Keratinocyte (primary cell): ENCODE data around the gene HYAL3. TPM values are rescaled to one million over a fixed set of nuclear protein-coding genes. Genes with fewer than 3 reads are reported as not detected.

Experiments
- DNase-seq: peaks from one replicate; pipeline ENCODE4 v3.0.0-alpha.2; 2011; ENCODE audit warnings: low read depth, missing footprints, low spot score
- FAIRE-seq: peaks from 2 replicates; lab custom pipeline; 2011; peaks lifted over from hg19 to GRCh38; lab: Jason Lieb, UNC
- H2AFZ ChIP-seq: 2 replicates; pipeline ENCODE4 v1.6.0; 2012; ENCODE audit warnings: low read length, control low read depth, inconsistent platforms; ENCODE audit not compliant: control insufficient read depth
- H3K27ac ChIP-seq: 2 replicates; pipeline ENCODE4 v1.5.1; 2011; ENCODE audit warnings: low read length; ENCODE audit not compliant: control insufficient read depth, insufficient read depth
- H3K27me3 ChIP-seq: 3 replicates; pipeline ENCODE4 v1.6.0; 2011; ENCODE audit warnings: low read length; ENCODE audit not compliant: control insufficient read depth, insufficient read depth; ENCODE audit errors: extremely low read depth
- H3K36me3 ChIP-seq, 2 experiments: 2 replicates in 1 of 2; 3 replicates in 1 of 2; pipeline ENCODE4 v1.5.1; 2011; ENCODE audit warnings: low read length in 2 of 2, mild to moderate bottlenecking in 1 of 2; ENCODE audit not compliant: control insufficient read depth in 2 of 2, insufficient read depth in 2 of 2; ENCODE audit errors: extremely low read depth in 1 of 2
- H3K4me1 ChIP-seq: 3 replicates; pipeline ENCODE4 v1.5.1; 2011; ENCODE audit warnings: low read length; ENCODE audit not compliant: control insufficient read depth, insufficient read depth; ENCODE audit errors: extremely low read depth
- H3K4me2 ChIP-seq: 3 replicates; pipeline ENCODE4 v1.6.0; 2011; ENCODE audit warnings: low read depth, low read length; ENCODE audit not compliant: control insufficient read depth, insufficient read depth; ENCODE audit errors: extremely low read depth
- H3K4me3 ChIP-seq, 3 experiments: fragments of 200-600 bp in 1 of 3; sonication (generic) in 1 of 3; 2 replicates in 2 of 3; 3 replicates in 1 of 3; pipeline ENCODE4 v1.5.1; 2011 to 2016; ENCODE audit warnings: low read length in 3 of 3, mild to moderate bottlenecking in 3 of 3, control low read depth in 2 of 3, inconsistent platforms in 1 of 3, low read depth in 1 of 3, mixed read lengths in 1 of 3, mixed run types in 1 of 3, moderate library complexity in 1 of 3; ENCODE audit not compliant: control insufficient read depth in 2 of 3, insufficient read depth in 2 of 3; ENCODE audit errors: extremely low read depth in 1 of 3
- H3K79me2 ChIP-seq: 2 replicates; pipeline ENCODE4 v1.6.0; 2012; ENCODE audit warnings: low read length; ENCODE audit not compliant: control insufficient read depth, insufficient read depth
- H3K9ac ChIP-seq: 3 replicates; pipeline ENCODE4 v1.6.0; 2011; ENCODE audit warnings: low read length; ENCODE audit not compliant: control insufficient read depth, insufficient read depth; ENCODE audit errors: extremely low read depth
- H3K9me1 ChIP-seq: 3 replicates; pipeline ENCODE4 v1.6.0; 2011; ENCODE audit warnings: low read length; ENCODE audit not compliant: control insufficient read depth, insufficient read depth; ENCODE audit errors: extremely low read depth
- H3K9me3 ChIP-seq: 2 replicates; pipeline ENCODE4 v1.5.1; 2012; ENCODE audit warnings: low read depth, low read length; ENCODE audit not compliant: control insufficient read depth
- H4K20me1 ChIP-seq: 3 replicates; pipeline ENCODE4 v1.6.0; 2011; ENCODE audit warnings: low read length; ENCODE audit not compliant: control insufficient read depth, insufficient read depth; ENCODE audit errors: extremely low read depth
- CTCF ChIP-seq, 3 experiments: IDR thresholded peaks in 1 of 3; conservative IDR thresholded peaks in 1 of 3; optimal IDR thresholded peaks in 1 of 3; 2 replicates in 2 of 3; 3 replicates in 1 of 3; pipeline versions ENCODE3 to v1.5.1; 2011; ENCODE audit warnings: low read length in 3 of 3, mild to moderate bottlenecking in 3 of 3, moderate library complexity in 2 of 3, control low read depth in 1 of 3, inconsistent platforms in 1 of 3; ENCODE audit not compliant: insufficient read depth in 2 of 3; ENCODE audit errors: extremely low read depth in 1 of 3
- EZH2 ChIP-seq: IDR thresholded peaks from one replicate; pipeline ENCODE4 v1.6.1; 2012; ENCODE audit warnings: inconsistent platforms, mild to moderate bottlenecking, low read length, moderate library complexity
- dilution Hi-C: fragments of 300-500 bp; cut with MboI; formaldehyde crosslinking; loops from one replicate; pipeline ENCODE4 v1.7.0; 2020; ENCODE audit warnings: low sequenced_read_pairs; ENCODE audit not compliant: extremely low pct_ligation_motif_present
- polyA plus RNA-seq, 5 experiments: library from polyadenylated mRNA; depleted of rRNA in 3 of 5; stranded (reverse) in 3 of 5; stranded (forward) in 1 of 5; unstranded in 1 of 5; fragments of >200 nt; gene quantifications; 1 replicate in 1 of 5; 2 replicates in 3 of 5; 3 replicates in 1 of 5; pipeline versions ENCODE4 v1.2.1 to v1.2.3, GENCODE V29; 2011 to 2012; ENCODE audit warnings: missing spikeins in 2 of 5, low read depth in 1 of 5, low replicate concordance in 1 of 5

Gene HYAL3
- polyA plus RNA-seq, 1 donor (not counting 4 experiments of a cell fraction or from before 2014, with no cell fraction given), result 6.6 TPM

GRCh38 chr3:50336452-50337174 lies 37.4 kb upstream of the HYAL3 start:
- Histone ChIP-seq H3K27me3 (no peaks in the 10 kb centered on the region), H3K4me1 (peaks cover 51% of the 10 kb centered on the region), H2AFZ (peak overlapping the region; percentile 88), H3K9me1 (no peaks in the 10 kb centered on the region), H3K9me3 (no peaks in the 10 kb centered on the region), H3K36me3 (peaks cover 12 to 16% of the 10 kb centered on the region in 2 experiments), H3K27ac (peak overlapping the region; percentile 62), H3K79me2 (peaks cover 58% of the 10 kb centered on the region), H4K20me1 (peaks cover 7% of the 10 kb centered on the region), H3K9ac (peak overlapping the region; percentile 76), H3K4me2 (peak overlapping the region; percentile 89), H3K4me3 (peak overlapping the region; percentile 78 to 87 (median 79))
- no peak for DNase-seq
- peak in 1 of 3 experiments; percentile 6 for TF ChIP-seq CTCF (optimal IDR thresholded peaks at IDR 0.05 in 1 of 3, IDR thresholded peaks at IDR 0.05 in 1 of 3, conservative IDR thresholded peaks at IDR 0.05 in 1 of 3; ENCODE audit: extremely low read depth in 1 of 3, insufficient read depth in 2 of 3, low read length in 3 of 3)
- TF ChIP-seq EZH2, result no peak
- dilution Hi-C loops, result no loop called here
- FAIRE-seq, result peak; percentile 26

- Histone ChIP-seq H4K20me1 (peaks cover 7% of the 10 kb centered on the region), H3K4me1 (peaks cover 38% of the 10 kb centered on the region), H3K79me2 (peaks cover 67% of the 10 kb centered on the region), H3K9ac (no peak overlapping the region), H3K27me3 (no peaks in the 10 kb centered on the region), H3K4me3 (peak overlapping the region in 1 of 3 experiments; percentile 21), H2AFZ (no peak overlapping the region), H3K9me3 (no peaks in the 10 kb centered on the region), H3K27ac (no peak overlapping the region), H3K4me2 (peak overlapping the region; percentile 1), H3K36me3 (peaks cover 28 to 31% of the 10 kb centered on the region in 2 experiments), H3K9me1 (no peaks in the 10 kb centered on the region)
- DNase-seq (no peak), FAIRE-seq (no peak)
- no peak for TF ChIP-seq CTCF (optimal IDR thresholded peaks at IDR 0.05 in 1 of 3, IDR thresholded peaks at IDR 0.05 in 1 of 3, conservative IDR thresholded peaks at IDR 0.05 in 1 of 3; ENCODE audit: extremely low read depth in 1 of 3, insufficient read depth in 2 of 3, low read length in 3 of 3)
- no peak for TF ChIP-seq EZH2
- dilution Hi-C loops, result no loop called here
Measured at GRCh38 chr3:50334339-50335075, 35.3 kb upstream of the HYAL3 start.
